GM18498 (cell line): Measurements from ENCODE around the gene PLAAT4.
"Not testable (repeated sequence)": the region's sequence is repeated elsewhere in the genome, so short reads cannot be mapped to it uniquely, and the experiment has no call there.

ENCODE experiments used
- ATAC-seq: cut with Tn5 transposase; IDR thresholded peaks from one replicate; pipeline ENCODE4 v1.9.1; 2021; ENCODE audit warnings: mild to moderate bottlenecking, moderate library complexity; ENCODE audit not compliant: unreplicated experiment

The PLAAT4 gene

GRCh38 chr11:63510360-63511047 lies 26.1 kb upstream of the PLAAT4 start:
- ATAC-seq = no peak

- no peak for ATAC-seq
Measured at GRCh38 chr11:63511048-63511748, 25.4 kb upstream of the PLAAT4 start.

GRCh38 chr11:63512816-63513215 lies 23.8 kb upstream of the PLAAT4 start:
- no peak for ATAC-seq

GRCh38 chr11:63516109-63516508 lies 20.5 kb upstream of the PLAAT4 start:
- no peak for ATAC-seq

- no peak for ATAC-seq
Measured at GRCh38 chr11:63517156-63517555, 19.5 kb upstream of the PLAAT4 start.

GRCh38 chr11:63518548-63518947 lies 18.1 kb upstream of the PLAAT4 start:
- no peak for ATAC-seq

- no peak for ATAC-seq
Measured at GRCh38 chr11:63520606-63521170, 15.9 kb upstream of the PLAAT4 start.

- ATAC-seq = no peak
Measured at GRCh38 chr11:63521896-63522295, 14.7 kb upstream of the PLAAT4 start.

- ATAC-seq = no peak
Measured at GRCh38 chr11:63523151-63523550, 13.5 kb upstream of the PLAAT4 start.

- ATAC-seq = no peak
Measured at GRCh38 chr11:63527667-63528066, 8.9 kb upstream of the PLAAT4 start.

GRCh38 chr11:63528156-63528555 lies 8.5 kb upstream of the PLAAT4 start:
- not testable (repeated sequence) for ATAC-seq

- not testable (repeated sequence) for ATAC-seq
Measured at GRCh38 chr11:63528729-63529278, 7.8 kb upstream of the PLAAT4 start.

GRCh38 chr11:63529373-63529772 lies 7.2 kb upstream of the PLAAT4 start:
- not testable (repeated sequence) for ATAC-seq

GRCh38 chr11:63530021-63530420 lies 6.6 kb upstream of the PLAAT4 start:
- no peak for ATAC-seq

GRCh38 chr11:63531074-63531792 lies 5.4 kb upstream of the PLAAT4 start:
- peak; percentile 76 for ATAC-seq

- no peak for ATAC-seq
Measured at GRCh38 chr11:63532117-63532516, 4.5 kb upstream of the PLAAT4 start.

GRCh38 chr11:63532799-63533475 lies 3.7 kb upstream of the PLAAT4 start:
- ATAC-seq = no peak

- no peak for ATAC-seq
Measured at GRCh38 chr11:63534076-63534475, 2.5 kb upstream of the PLAAT4 start.

GRCh38 chr11:63534895-63535461 lies 1.6 kb upstream of the PLAAT4 start:
- peak; percentile 53 for ATAC-seq

GRCh38 chr11:63535734-63536133 lies 874 bp upstream of the PLAAT4 start:
- no peak for ATAC-seq
